HG02870 (cell line): Measurements from ENCODE around the gene DPP6.
A peak's percentile ranks its signal among the peaks of the same experiment; 100 is the strongest.

Experiments used
- ATAC-seq: cut with Tn5 transposase; IDR thresholded peaks from one replicate; pipeline ENCODE4 v1.9.1; 2021; ENCODE audit warnings: mild to moderate bottlenecking, moderate library complexity; ENCODE audit not compliant: unreplicated experiment

DPP6 gene

GRCh38 chr7:154892459-154892858 is 840.3 kb downstream of the DPP6 start:
- ATAC-seq: no peak

GRCh38 chr7:154896076-154896475 is 843.9 kb downstream of the DPP6 start:
- no peak for ATAC-seq

- no peak for ATAC-seq
Observed at GRCh38 chr7:154898973-154899855, 847.0 kb downstream of the DPP6 start.

- no peak for ATAC-seq
Observed at GRCh38 chr7:154899862-154900261, 847.7 kb downstream of the DPP6 start.

GRCh38 chr7:154902600-154903082 is 850.4 kb downstream of the DPP6 start:
- ATAC-seq: no peak

GRCh38 chr7:154903083-154903731 is 851.0 kb downstream of the DPP6 start:
- no peak for ATAC-seq

- no peak for ATAC-seq
Observed at GRCh38 chr7:154905146-154905545, 852.9 kb downstream of the DPP6 start.

- no peak for ATAC-seq
Observed at GRCh38 chr7:154905615-154906014, 853.4 kb downstream of the DPP6 start.

- no peak for ATAC-seq
Observed at GRCh38 chr7:154906201-154906600, 854.0 kb downstream of the DPP6 start.

GRCh38 chr7:154906736-154907355 is 854.6 kb downstream of the DPP6 start:
- no peak for ATAC-seq

GRCh38 chr7:154907651-154908620 is 855.7 kb downstream of the DPP6 start:
- ATAC-seq: no peak

GRCh38 chr7:154909241-154910105 is 857.3 kb downstream of the DPP6 start:
- ATAC-seq: no peak

GRCh38 chr7:154910125-154910524 is 857.9 kb downstream of the DPP6 start:
- no peak for ATAC-seq

- no peak for ATAC-seq
Observed at GRCh38 chr7:154910977-154911376, 858.8 kb downstream of the DPP6 start.

GRCh38 chr7:154911411-154911810 is 859.2 kb downstream of the DPP6 start:
- no peak for ATAC-seq

- no peak for ATAC-seq
Observed at GRCh38 chr7:154911862-154912455, 859.8 kb downstream of the DPP6 start.

GRCh38 chr7:154912871-154913637 is 860.9 kb downstream of the DPP6 start:
- no peak for ATAC-seq

- peak; percentile 95 for ATAC-seq
Observed at GRCh38 chr7:154913638-154914307, 861.6 kb downstream of the DPP6 start.
